Panc1 (cell line): ENCODE data around the gene APBB2. TPM values are rescaled to one million over a fixed set of nuclear protein-coding genes. Genes with fewer than 3 reads are reported as not detected.

Experiments used
- ATAC-seq: fragments of 200-7000 bp; cut with Tn5 transposase; 2 replicates; pipeline ENCODE4 v1.9.1; 2020; ENCODE audit warnings: mild to moderate bottlenecking, moderate library complexity
- BruUV-seq: library from RNA; stranded (reverse); fragments of 400-500 nt; replicated peaks from 2 replicates; lab custom pipeline; 2021; lab: Mats Ljungman, UMichigan
- CTCF ChIA-PET: fragments of 300-600 bp; sonication (Branson Sonifier 250); formaldehyde crosslinking; loops from one replicate; lab custom pipeline; 2022; ENCODE audit warnings: antibody characterized with exemption; lab: Charles Lee
- POLR2A ChIA-PET: fragments of 300-600 bp; sonication (Branson Sonifier 250); formaldehyde crosslinking; loops from one replicate; lab custom pipeline; 2022; ENCODE audit warnings: antibody characterized with exemption; lab: Charles Lee
- DNase-seq: peaks from one replicate; pipeline ENCODE4 v3.0.0-alpha.2; 2010; ENCODE audit warnings: low read depth, low spot score
- H3K27ac ChIP-seq: 2 replicates; pipeline ENCODE4 v1.5.1; 2011; ENCODE audit warnings: mild to moderate bottlenecking, low read length, inconsistent platforms
- H3K27me3 ChIP-seq: fragments of 200-500 bp; sonication (Bioruptor generic); 2 replicates; pipeline ENCODE4 v1.6.0; 2014; ENCODE audit warnings: low read length, inconsistent platforms; ENCODE audit not compliant: control insufficient read depth, insufficient read depth
- H3K36me3 ChIP-seq: fragments of 200-500 bp; sonication (Bioruptor generic); 2 replicates; pipeline ENCODE4 v1.5.1; 2014; ENCODE audit warnings: inconsistent platforms, mild to moderate bottlenecking, low read length, moderate library complexity; ENCODE audit not compliant: control insufficient read depth, insufficient read depth
- H3K4me1 ChIP-seq: 2 replicates; pipeline ENCODE4 v1.5.1; 2011; ENCODE audit warnings: inconsistent platforms, mild to moderate bottlenecking, low read length, moderate library complexity; ENCODE audit not compliant: control insufficient read depth, insufficient read depth
- H3K4me3 ChIP-seq, 2 experiments: 2 replicates each; pipeline ENCODE4 v1.5.1; 2011 to 2012; ENCODE audit warnings: low read depth in 2 of 2, low read length in 2 of 2, mild to moderate bottlenecking in 2 of 2, inconsistent platforms in 1 of 2, moderate library complexity in 1 of 2
- H3K9me3 ChIP-seq: fragments of 200-500 bp; sonication (Bioruptor generic); 2 replicates; pipeline ENCODE4 v1.5.1; 2014; ENCODE audit warnings: low read depth, mild to moderate bottlenecking, inconsistent platforms, low read length, moderate library complexity; ENCODE audit not compliant: control insufficient read depth, insufficient read depth
- POLR2AphosphoS5 ChIP-seq: IDR thresholded peaks from 2 replicates; pipeline ENCODE4 v1.6.1; 2012; ENCODE audit warnings: mild to moderate bottlenecking, low read depth, low read length, moderate library complexity
- SIN3A ChIP-seq: IDR thresholded peaks from 2 replicates; pipeline ENCODE4 v1.6.1; 2012; ENCODE audit warnings: low read depth, mild to moderate bottlenecking, low read length, moderate library complexity, borderline replicate concordance; ENCODE audit not compliant: insufficient read depth
- TCF7L2 ChIP-seq: IDR thresholded peaks from 2 replicates; pipeline ENCODE4 v1.6.1; 2011; ENCODE audit warnings: mild to moderate bottlenecking, low read depth, low read length, inconsistent platforms
- in situ Hi-C: cut with HindIII; loops from 2 replicates; pipeline ENCODE4 v1.10.0; 2016; ENCODE audit warnings: low sequenced_read_pairs, low pct_unique_long_range_greater_than_20kb
- intact Hi-C: fragments of 100-400 bp; cut with micrococcal nuclease; formaldehyde crosslinking; loops from one replicate; pipeline ENCODE4 v1.10.0; 2022; ENCODE audit not compliant: unreplicated experiment
- total RNA-seq: library from RNA; stranded (reverse); gene quantifications from one replicate; pipeline ENCODE4 v1.2.1, GENCODE V29; 2021; ENCODE audit not compliant: unreplicated experiment
- TF ChIP-seq, protein P1 (sequence below), 2 experiments: IDR thresholded peaks; 2 replicates each; pipeline ENCODE4 v1.6.1; 2011 to 2012; ENCODE audit warnings: low read depth in 2 of 2, control low read depth in 1 of 2, low read length in 1 of 2, mild to moderate bottlenecking in 1 of 2, moderate library complexity in 1 of 2; ENCODE audit not compliant: insufficient read depth in 1 of 2
- TF ChIP-seq, protein P2 (sequence below): fragments of 450-650 bp; IDR thresholded peaks from 2 replicates; pipeline ENCODE4 v1.5.1; 2017; ENCODE audit warnings: mild to moderate bottlenecking

The APBB2 gene
- total RNA-seq, 1 experiment from 2014 or later: 27.1 TPM

DNA sequence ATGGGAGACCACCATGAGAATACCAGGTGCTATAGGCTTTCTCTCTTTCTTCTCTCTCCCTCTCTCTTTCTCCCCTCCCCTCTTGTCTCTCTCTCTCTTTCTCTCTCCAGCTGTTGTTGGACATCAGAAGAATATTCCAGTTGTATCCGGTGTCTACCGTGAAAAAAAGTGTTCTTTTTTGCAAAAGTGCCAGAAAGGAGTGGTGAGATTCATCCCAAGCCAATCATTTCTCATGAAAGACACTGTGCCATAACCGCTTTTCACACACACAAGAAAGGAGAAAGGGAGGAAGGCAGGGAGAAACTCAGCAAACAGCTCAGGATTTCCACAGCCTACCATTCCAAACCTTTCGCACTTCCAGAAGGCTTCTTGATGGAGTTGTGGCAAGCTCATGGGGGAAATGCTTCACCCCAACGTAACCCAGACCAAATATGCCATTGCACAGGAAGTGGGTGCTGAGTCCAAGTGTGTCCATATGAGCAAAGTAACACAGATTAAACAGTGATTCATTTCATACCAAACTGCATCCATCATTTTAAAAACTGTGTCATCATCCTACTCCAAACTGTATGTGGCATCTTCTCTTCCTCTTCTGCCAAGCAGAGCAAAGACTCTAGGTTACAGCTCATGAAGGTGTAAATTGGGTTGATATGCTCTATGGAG, 224.0 kb downstream of the APBB2 start:
- Histone ChIP-seq H3K36me3 (no peaks in the 10 kb centered on the region), H3K9me3 (no peaks in the 10 kb centered on the region), H3K4me1 (no peaks in the 10 kb centered on the region), H3K27me3 (no peaks in the 10 kb centered on the region), H3K27ac (no peak overlapping the region), H3K4me3 (no peak overlapping the region)
- no TSS peak for BruUV-seq
- POLR2A ChIA-PET: interaction anchor here (0.6 kb wide), 1 partner anchor 35 kb away, joined by 4 read pairs; no protein-coding TSS in a partner anchor
- peak; percentile 88 for ATAC-seq
- in situ Hi-C loops: no loop called here
- TF ChIP-seq POLR2AphosphoS5: no peak
- CTCF ChIA-PET: no interaction called here
- intact Hi-C loops: no loop called here
- DNase-seq: peak; percentile 98

DNA sequence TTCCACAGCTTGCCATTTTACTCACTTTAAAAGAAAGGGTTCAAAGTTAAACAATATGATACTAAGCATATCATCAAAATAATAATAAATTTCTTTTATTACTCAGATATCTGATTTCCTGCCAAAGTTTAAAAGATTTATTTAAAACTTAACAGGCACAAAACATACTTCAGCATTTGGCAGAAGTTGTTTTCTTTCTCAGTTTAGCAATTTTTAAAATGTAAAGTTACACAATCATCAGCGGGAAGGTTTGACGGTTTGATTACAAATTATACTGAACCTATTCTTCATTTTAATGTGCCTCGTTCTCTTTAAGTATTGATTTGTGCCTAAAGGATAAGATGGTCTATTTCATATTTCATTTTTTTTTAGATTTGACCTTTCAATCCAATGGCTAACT, 227.2 kb downstream of the APBB2 start:
- no TSS peak for BruUV-seq
- Histone ChIP-seq H3K27me3 (no peaks in the 10 kb centered on the region), H3K27ac (no peak overlapping the region), H3K36me3 (no peaks in the 10 kb centered on the region), H3K9me3 (no peaks in the 10 kb centered on the region), H3K4me1 (no peaks in the 10 kb centered on the region), H3K4me3 (no peak overlapping the region)
- in situ Hi-C loops: no loop called here
- CTCF ChIA-PET: no interaction called here
- POLR2A ChIA-PET: no interaction called here
- no peak for TF ChIP-seq POLR2AphosphoS5
- TF ChIP-seq, protein P1, sequence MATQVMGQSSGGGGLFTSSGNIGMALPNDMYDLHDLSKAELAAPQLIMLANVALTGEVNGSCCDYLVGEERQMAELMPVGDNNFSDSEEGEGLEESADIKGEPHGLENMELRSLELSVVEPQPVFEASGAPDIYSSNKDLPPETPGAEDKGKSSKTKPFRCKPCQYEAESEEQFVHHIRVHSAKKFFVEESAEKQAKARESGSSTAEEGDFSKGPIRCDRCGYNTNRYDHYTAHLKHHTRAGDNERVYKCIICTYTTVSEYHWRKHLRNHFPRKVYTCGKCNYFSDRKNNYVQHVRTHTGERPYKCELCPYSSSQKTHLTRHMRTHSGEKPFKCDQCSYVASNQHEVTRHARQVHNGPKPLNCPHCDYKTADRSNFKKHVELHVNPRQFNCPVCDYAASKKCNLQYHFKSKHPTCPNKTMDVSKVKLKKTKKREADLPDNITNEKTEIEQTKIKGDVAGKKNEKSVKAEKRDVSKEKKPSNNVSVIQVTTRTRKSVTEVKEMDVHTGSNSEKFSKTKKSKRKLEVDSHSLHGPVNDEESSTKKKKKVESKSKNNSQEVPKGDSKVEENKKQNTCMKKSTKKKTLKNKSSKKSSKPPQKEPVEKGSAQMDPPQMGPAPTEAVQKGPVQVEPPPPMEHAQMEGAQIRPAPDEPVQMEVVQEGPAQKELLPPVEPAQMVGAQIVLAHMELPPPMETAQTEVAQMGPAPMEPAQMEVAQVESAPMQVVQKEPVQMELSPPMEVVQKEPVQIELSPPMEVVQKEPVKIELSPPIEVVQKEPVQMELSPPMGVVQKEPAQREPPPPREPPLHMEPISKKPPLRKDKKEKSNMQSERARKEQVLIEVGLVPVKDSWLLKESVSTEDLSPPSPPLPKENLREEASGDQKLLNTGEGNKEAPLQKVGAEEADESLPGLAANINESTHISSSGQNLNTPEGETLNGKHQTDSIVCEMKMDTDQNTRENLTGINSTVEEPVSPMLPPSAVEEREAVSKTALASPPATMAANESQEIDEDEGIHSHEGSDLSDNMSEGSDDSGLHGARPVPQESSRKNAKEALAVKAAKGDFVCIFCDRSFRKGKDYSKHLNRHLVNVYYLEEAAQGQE (IDR thresholded peaks at IDR 0.05; ENCODE audit: insufficient read depth in 1 of 2, low read depth in 2 of 2, low read length in 1 of 2): no peak
- TF ChIP-seq TCF7L2: no peak
- TF ChIP-seq, protein P2, sequence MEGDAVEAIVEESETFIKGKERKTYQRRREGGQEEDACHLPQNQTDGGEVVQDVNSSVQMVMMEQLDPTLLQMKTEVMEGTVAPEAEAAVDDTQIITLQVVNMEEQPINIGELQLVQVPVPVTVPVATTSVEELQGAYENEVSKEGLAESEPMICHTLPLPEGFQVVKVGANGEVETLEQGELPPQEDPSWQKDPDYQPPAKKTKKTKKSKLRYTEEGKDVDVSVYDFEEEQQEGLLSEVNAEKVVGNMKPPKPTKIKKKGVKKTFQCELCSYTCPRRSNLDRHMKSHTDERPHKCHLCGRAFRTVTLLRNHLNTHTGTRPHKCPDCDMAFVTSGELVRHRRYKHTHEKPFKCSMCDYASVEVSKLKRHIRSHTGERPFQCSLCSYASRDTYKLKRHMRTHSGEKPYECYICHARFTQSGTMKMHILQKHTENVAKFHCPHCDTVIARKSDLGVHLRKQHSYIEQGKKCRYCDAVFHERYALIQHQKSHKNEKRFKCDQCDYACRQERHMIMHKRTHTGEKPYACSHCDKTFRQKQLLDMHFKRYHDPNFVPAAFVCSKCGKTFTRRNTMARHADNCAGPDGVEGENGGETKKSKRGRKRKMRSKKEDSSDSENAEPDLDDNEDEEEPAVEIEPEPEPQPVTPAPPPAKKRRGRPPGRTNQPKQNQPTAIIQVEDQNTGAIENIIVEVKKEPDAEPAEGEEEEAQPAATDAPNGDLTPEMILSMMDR: no peak
- TF ChIP-seq SIN3A: no peak
- intact Hi-C loops: no loop called here
- ATAC-seq: no peak
- no peak for DNase-seq

DNA sequence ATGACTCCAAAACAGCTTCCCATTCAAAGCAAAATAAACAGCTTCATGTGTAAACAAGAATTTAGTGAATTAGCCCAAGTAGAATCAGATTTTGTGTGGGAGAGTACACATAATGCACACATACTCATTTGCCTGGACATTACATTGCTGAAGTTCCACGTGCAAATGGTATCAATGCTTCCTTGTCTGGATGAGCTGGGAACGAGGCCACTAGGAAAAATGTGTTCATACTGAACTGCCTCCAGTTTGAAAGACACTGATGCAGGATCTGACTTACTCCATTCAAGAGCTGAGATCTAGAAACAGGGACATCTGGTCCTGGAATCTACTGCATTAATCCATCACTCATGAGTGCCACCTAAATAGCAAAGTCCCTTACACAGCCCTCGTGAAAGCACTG, 228.0 kb downstream of the APBB2 start:
- TF ChIP-seq TCF7L2: no peak
- TF ChIP-seq SIN3A: no peak
- Histone ChIP-seq H3K27ac (no peak overlapping the region), H3K4me1 (no peaks in the 10 kb centered on the region), H3K36me3 (no peaks in the 10 kb centered on the region), H3K27me3 (no peaks in the 10 kb centered on the region), H3K9me3 (no peaks in the 10 kb centered on the region), H3K4me3 (no peak overlapping the region)
- DNase-seq: no peak
- intact Hi-C loops: no loop called here
- POLR2A ChIA-PET: no interaction called here
- in situ Hi-C loops: no loop called here
- CTCF ChIA-PET: no interaction called here
- no peak for ATAC-seq
- no TSS peak for BruUV-seq
